ENCODE data around the gene CFAP161.

Gene CFAP161

GRCh38 chr15:81098349-81098748, 35.7 kb upstream of the CFAP161 start:
- H3K27ac Mint-ChIP-seq: no peak overlapping the region
- DNase-seq (ENCODE audit: low spot score in 2 of 2): no peak
- no peaks in the 10 kb centered on the region for H3K9me3 Mint-ChIP-seq
- no peak overlapping the region for H3K4me3 Mint-ChIP-seq
- ATAC-seq (ENCODE audit: low read depth): no peak
- H3K4me1 Mint-ChIP-seq: no peaks in the 10 kb centered on the region
- peaks cover 27% of the 10 kb centered on the region for H3K27me3 Mint-ChIP-seq
- no peaks in the 10 kb centered on the region for H3K36me3 Mint-ChIP-seq

- H3K4me3 Mint-ChIP-seq: no peak overlapping the region
- H3K27ac Mint-ChIP-seq: no peak overlapping the region
- ATAC-seq (ENCODE audit: low read depth) (no peak), DNase-seq (ENCODE audit: low spot score in 2 of 2) (no peak)
- no peaks in the 10 kb centered on the region for H3K9me3 Mint-ChIP-seq
- H3K36me3 Mint-ChIP-seq: no peaks in the 10 kb centered on the region
- peaks cover 23% of the 10 kb centered on the region for H3K27me3 Mint-ChIP-seq
- H3K4me1 Mint-ChIP-seq: no peaks in the 10 kb centered on the region
These were observed 35.0 kb upstream of the CFAP161 start for GRCh38 chr15:81098861-81099651.

- no peaks in the 10 kb centered on the region for H3K36me3 Mint-ChIP-seq
- no peak for ATAC-seq (ENCODE audit: low read depth)
- H3K4me3 Mint-ChIP-seq: no peak overlapping the region
- no peak for DNase-seq (ENCODE audit: low spot score in 2 of 2)
- H3K4me1 Mint-ChIP-seq: no peaks in the 10 kb centered on the region
- peaks cover 18% of the 10 kb centered on the region for H3K27me3 Mint-ChIP-seq
- no peaks in the 10 kb centered on the region for H3K9me3 Mint-ChIP-seq
- no peak overlapping the region for H3K27ac Mint-ChIP-seq
These were observed 31.9 kb upstream of the CFAP161 start for GRCh38 chr15:81101894-81102815.

DNA sequence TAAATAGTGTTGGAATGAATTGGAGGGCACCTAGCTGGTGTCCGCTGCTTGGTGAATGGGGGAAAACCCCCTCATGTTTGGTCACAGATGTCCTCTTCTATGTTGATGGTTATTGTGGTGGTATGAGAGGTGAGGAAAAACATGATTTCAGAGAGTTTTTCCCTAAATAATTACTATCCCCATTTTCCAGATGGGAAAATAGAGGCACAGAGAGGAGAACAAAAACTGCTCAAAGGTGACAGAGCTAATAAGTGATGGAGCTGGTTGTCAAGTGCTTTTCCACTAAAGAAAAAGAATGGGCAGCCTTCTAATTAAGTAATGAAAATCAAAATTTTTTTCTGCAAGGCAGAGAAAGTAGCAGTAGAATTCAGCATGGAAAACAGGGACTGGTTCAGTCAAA, 30.2 kb upstream of the CFAP161 start:
- Mint-ChIP-seq H3K36me3 (no peaks in the 10 kb centered on the region), H3K27me3 (peaks cover 14% of the 10 kb centered on the region), H3K4me3 (no peak overlapping the region), H3K4me1 (no peaks in the 10 kb centered on the region), H3K9me3 (no peaks in the 10 kb centered on the region), H3K27ac (no peak overlapping the region)
- ATAC-seq (ENCODE audit: low read depth) (no peak), DNase-seq (ENCODE audit: low spot score in 2 of 2) (no peak)

GRCh38 chr15:81105545-81105944, 28.5 kb upstream of the CFAP161 start:
- ATAC-seq (ENCODE audit: low read depth) (no peak), DNase-seq (ENCODE audit: low spot score in 2 of 2) (no peak)
- H3K4me3 Mint-ChIP-seq: no peak overlapping the region
- no peaks in the 10 kb centered on the region for H3K36me3 Mint-ChIP-seq
- no peak overlapping the region for H3K27ac Mint-ChIP-seq
- H3K27me3 Mint-ChIP-seq: peaks cover 15% of the 10 kb centered on the region
- no peaks in the 10 kb centered on the region for H3K4me1 Mint-ChIP-seq
- H3K9me3 Mint-ChIP-seq: no peaks in the 10 kb centered on the region

- Mint-ChIP-seq H3K27me3 (peaks cover 13% of the 10 kb centered on the region), H3K4me3 (no peak overlapping the region), H3K9me3 (no peaks in the 10 kb centered on the region), H3K27ac (no peak overlapping the region), H3K36me3 (no peaks in the 10 kb centered on the region), H3K4me1 (peaks cover 4% of the 10 kb centered on the region)
- DNase-seq (ENCODE audit: low spot score in 2 of 2) (peak; percentile 29 to 37), ATAC-seq (ENCODE audit: low read depth) (no peak)
These were observed 27.5 kb upstream of the CFAP161 start for GRCh38 chr15:81106560-81106959.

- Mint-ChIP-seq H3K27ac (no peak overlapping the region), H3K9me3 (no peaks in the 10 kb centered on the region), H3K27me3 (peaks cover 11% of the 10 kb centered on the region), H3K4me3 (no peak overlapping the region), H3K4me1 (peaks cover 5% of the 10 kb centered on the region), H3K36me3 (no peaks in the 10 kb centered on the region)
- ATAC-seq (ENCODE audit: low read depth): no peak
- DNase-seq (ENCODE audit: low spot score in 2 of 2): no peak
These were observed 26.2 kb upstream of the CFAP161 start for GRCh38 chr15:81107889-81108288.

- Mint-ChIP-seq H3K36me3 (no peaks in the 10 kb centered on the region), H3K9me3 (no peaks in the 10 kb centered on the region), H3K4me3 (no peak overlapping the region), H3K27ac (no peak overlapping the region), H3K27me3 (peaks cover 11% of the 10 kb centered on the region), H3K4me1 (peaks cover 5% of the 10 kb centered on the region)
- peak; percentile 54 for ATAC-seq (ENCODE audit: low read depth)
- no peak for DNase-seq (ENCODE audit: low spot score in 2 of 2)
These were observed 25.6 kb upstream of the CFAP161 start for GRCh38 chr15:81108427-81108826.

GRCh38 chr15:81111018-81111417, 23.1 kb upstream of the CFAP161 start:
- Mint-ChIP-seq H3K27ac (no peak overlapping the region), H3K9me3 (no peaks in the 10 kb centered on the region), H3K4me3 (no peak overlapping the region), H3K4me1 (peaks cover 5% of the 10 kb centered on the region), H3K27me3 (peaks cover 7% of the 10 kb centered on the region), H3K36me3 (no peaks in the 10 kb centered on the region)
- ATAC-seq (ENCODE audit: low read depth) (no peak), DNase-seq (ENCODE audit: low spot score in 2 of 2) (no peak)

- peak; percentile 87 for ATAC-seq (ENCODE audit: low read depth)
- peaks cover 8% of the 10 kb centered on the region for H3K27me3 Mint-ChIP-seq
- DNase-seq (ENCODE audit: low spot score in 2 of 2): no peak
- no peak overlapping the region for H3K27ac Mint-ChIP-seq
- peaks cover 5% of the 10 kb centered on the region for H3K4me1 Mint-ChIP-seq
- no peaks in the 10 kb centered on the region for H3K36me3 Mint-ChIP-seq
- H3K9me3 Mint-ChIP-seq: no peaks in the 10 kb centered on the region
- no peak overlapping the region for H3K4me3 Mint-ChIP-seq
These were observed 22.3 kb upstream of the CFAP161 start for GRCh38 chr15:81111510-81112470.

GRCh38 chr15:81113204-81113657, 20.8 kb upstream of the CFAP161 start:
- H3K9me3 Mint-ChIP-seq: no peaks in the 10 kb centered on the region
- no peak overlapping the region for H3K4me3 Mint-ChIP-seq
- DNase-seq (ENCODE audit: low spot score in 2 of 2) (no peak), ATAC-seq (ENCODE audit: low read depth) (no peak)
- peaks cover 10% of the 10 kb centered on the region for H3K27me3 Mint-ChIP-seq
- peaks cover 2% of the 10 kb centered on the region for H3K36me3 Mint-ChIP-seq
- peaks cover 5% of the 10 kb centered on the region for H3K4me1 Mint-ChIP-seq
- no peak overlapping the region for H3K27ac Mint-ChIP-seq

DNA sequence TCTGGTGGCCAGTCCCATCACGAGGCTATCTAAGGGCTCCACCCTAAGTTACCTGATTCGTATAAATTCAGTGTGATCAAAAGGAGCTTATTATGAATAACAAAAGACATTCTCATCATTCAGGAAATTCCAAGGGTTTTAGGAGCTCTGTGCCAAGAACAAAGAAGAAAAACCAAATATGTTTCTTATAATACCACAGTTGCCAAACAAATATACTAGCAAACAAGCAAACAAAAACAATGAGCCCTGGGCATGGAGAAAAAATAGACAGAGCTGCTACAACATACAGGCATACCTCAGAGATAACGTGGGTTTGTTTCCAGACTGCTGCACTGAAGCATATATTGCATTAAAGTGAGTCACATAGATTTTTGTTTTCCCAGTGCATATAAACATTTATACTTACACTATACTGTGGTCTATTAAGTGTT, 20.2 kb upstream of the CFAP161 start:
- Mint-ChIP-seq H3K36me3 (peaks cover 2% of the 10 kb centered on the region), H3K9me3 (no peaks in the 10 kb centered on the region), H3K27me3 (peaks cover 10% of the 10 kb centered on the region), H3K4me3 (no peak overlapping the region), H3K4me1 (peaks cover 5% of the 10 kb centered on the region), H3K27ac (no peak overlapping the region)
- ATAC-seq (ENCODE audit: low read depth) (no peak), DNase-seq (ENCODE audit: low spot score in 2 of 2) (no peak)

- Mint-ChIP-seq H3K4me1 (peaks cover 5% of the 10 kb centered on the region), H3K36me3 (peaks cover 2% of the 10 kb centered on the region), H3K9me3 (no peaks in the 10 kb centered on the region), H3K27me3 (peaks cover 11% of the 10 kb centered on the region), H3K27ac (no peak overlapping the region), H3K4me3 (no peak overlapping the region)
- DNase-seq (ENCODE audit: low spot score in 2 of 2) (no peak), ATAC-seq (ENCODE audit: low read depth) (no peak)
These were observed 18.8 kb upstream of the CFAP161 start for GRCh38 chr15:81115054-81115939.

Data from memory B cell (primary cell).